NCI-H2029 treated with DMSO at 0.1 percent for 48 hours (cell line): ENCODE measurements around the gene RBM17.
"Not testable (repeated sequence)": the region's sequence is repeated elsewhere in the genome, so short reads cannot be mapped to it uniquely, and the experiment has no call there.

ENCODE experiments used
- DNase-seq: peaks from one replicate; lab custom pipeline; 2025; lab: John Stamatoyannopoulos, UW

RBM17 gene

GRCh38 chr10:6161921-6162320, 73.1 kb downstream of the RBM17 start:
- no peak for DNase-seq

GRCh38 chr10:6162589-6163356, 73.9 kb downstream of the RBM17 start:
- DNase-seq: no peak

GRCh38 chr10:6163364-6164270, 74.8 kb downstream of the RBM17 start:
- DNase-seq: no peak

GRCh38 chr10:6164271-6165095, 75.6 kb downstream of the RBM17 start:
- no peak for DNase-seq

- no peak for DNase-seq
These were observed 76.4 kb downstream of the RBM17 start for GRCh38 chr10:6165221-6165725.

GRCh38 chr10:6165933-6166332, 77.1 kb downstream of the RBM17 start:
- not testable (repeated sequence) for DNase-seq
